A673 (cell line): Measurements from ENCODE around the gene OCEL1. TPM values are rescaled to one million over a fixed set of nuclear protein-coding genes. Genes with fewer than 3 reads are reported as not detected.
A peak's percentile ranks its signal among the peaks of the same experiment; 100 is the strongest.
"Not testable (repeated sequence)": the region's sequence is repeated elsewhere in the genome, so short reads cannot be mapped to it uniquely, and the experiment has no call there.

ENCODE experiments used
- BruUV-seq: library from RNA; stranded (reverse); fragments of 400-500 nt; replicated peaks from 2 replicates; lab custom pipeline; 2021; lab: Mats Ljungman, UMichigan
- CTCF ChIA-PET: fragments of 300-600 bp; sonication (Branson Sonifier 250); formaldehyde crosslinking; loops from one replicate; lab custom pipeline; 2022; ENCODE audit warnings: antibody characterized with exemption; lab: Charles Lee
- POLR2A ChIA-PET: fragments of 300-600 bp; sonication (Branson Sonifier 250); formaldehyde crosslinking; loops from one replicate; lab custom pipeline; 2022; ENCODE audit warnings: antibody characterized with exemption; ENCODE audit not compliant: low non-redundant PET; lab: Charles Lee
- DNase-seq: peaks from one replicate; pipeline ENCODE4 v3.0.0-alpha.2; 2015; ENCODE audit warnings: low spot score
- H3K27ac ChIP-seq: fragments of 200-600 bp; sonication (generic); 2 replicates; pipeline ENCODE4 v1.5.1; 2016; ENCODE audit warnings: mixed run types, low read depth, mild to moderate bottlenecking, mixed read lengths, antibody characterized with exemption, low read length; ENCODE audit not compliant: poor library complexity, severe bottlenecking
- H3K27me3 ChIP-seq: fragments of 200-600 bp; sonication (generic); replicated peaks from 2 replicates; pipeline ENCODE4 v1.6.1; 2017; ENCODE audit warnings: mixed run types, low read depth, mild to moderate bottlenecking, mixed read lengths, antibody characterized with exemption, low read length; ENCODE audit not compliant: insufficient read depth, poor library complexity
- H3K36me3 ChIP-seq: fragments of 200-600 bp; sonication (generic); 2 replicates; pipeline ENCODE4 v1.6.1; 2016; ENCODE audit warnings: mixed run types, mild to moderate bottlenecking, mixed read lengths, antibody characterized with exemption, low read length; ENCODE audit not compliant: insufficient read depth, poor library complexity, severe bottlenecking
- H3K4me1 ChIP-seq: fragments of 200-600 bp; sonication (generic); 2 replicates; pipeline ENCODE4 v1.6.1; 2017; ENCODE audit warnings: mixed run types, mild to moderate bottlenecking, mixed read lengths, antibody characterized with exemption, low read length; ENCODE audit not compliant: insufficient read depth, poor library complexity, severe bottlenecking
- H3K4me3 ChIP-seq: fragments of 200-600 bp; sonication (generic); 2 replicates; pipeline ENCODE4 v1.5.1; 2016; ENCODE audit warnings: low read depth, mixed run types, mild to moderate bottlenecking, mixed read lengths, low read length; ENCODE audit not compliant: poor library complexity, severe bottlenecking
- H3K9me3 ChIP-seq: fragments of 200-600 bp; sonication (generic); 2 replicates; pipeline ENCODE4 v1.6.1; 2016; ENCODE audit warnings: mixed run types, low read depth, mild to moderate bottlenecking, mixed read lengths, antibody characterized with exemption, low read length; ENCODE audit not compliant: poor library complexity, severe bottlenecking
- EZH2 ChIP-seq: fragments of 200-600 bp; sonication (generic); IDR thresholded peaks from 2 replicates; pipeline ENCODE4 v1.6.1; 2017; ENCODE audit warnings: borderline replicate concordance, low read depth, mild to moderate bottlenecking, mixed read lengths, antibody characterized with exemption, low read length; ENCODE audit not compliant: poor library complexity, severe bottlenecking
- intact Hi-C: fragments of 100-400 bp; cut with micrococcal nuclease; formaldehyde crosslinking; loops from one replicate; pipeline ENCODE4 v1.10.0; 2022; ENCODE audit not compliant: unreplicated experiment
- total RNA-seq: library from RNA; stranded (reverse); gene quantifications from 2 replicates; pipeline ENCODE4 v1.2.3, GENCODE V29; 2021
- TF ChIP-seq, protein P1 (sequence below): fragments of 300-800, 200-600 bp; sonication (generic); conservative IDR thresholded peaks from 2 replicates; pipeline ENCODE4 v1.5.1; 2017; ENCODE audit warnings: low read depth, mild to moderate bottlenecking, antibody characterized with exemption, low read length, moderate library complexity, mixed read lengths

The OCEL1 gene
- total RNA-seq, 1 experiment from 2014 or later, result 8.2 TPM

DNA sequence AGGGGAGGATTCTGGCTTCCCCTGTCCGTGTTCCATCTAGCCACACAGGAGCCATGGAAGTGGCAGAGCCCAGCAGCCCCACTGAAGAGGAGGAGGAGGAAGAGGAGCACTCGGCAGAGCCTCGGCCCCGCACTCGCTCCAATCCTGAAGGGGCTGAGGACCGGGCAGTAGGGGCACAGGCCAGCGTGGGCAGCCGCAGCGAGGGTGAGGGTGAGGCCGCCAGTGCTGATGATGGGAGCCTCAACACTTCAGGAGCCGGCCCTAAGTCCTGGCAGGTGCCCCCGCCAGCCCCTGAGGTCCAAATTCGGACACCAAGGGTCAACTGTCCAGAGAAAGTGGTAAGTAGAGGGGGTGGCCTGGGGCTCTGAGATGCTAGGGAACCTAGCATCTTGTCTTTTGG, 42.7 kb downstream of the OCEL1 start:
- BruUV-seq, result no TSS peak
- ChIA-PET POLR2A (no interaction called here), CTCF (interaction anchor here (0.9 kb wide), 1 partner anchor 12 kb away, joined by 3 read pairs; no protein-coding TSS in a partner anchor)

DNA sequence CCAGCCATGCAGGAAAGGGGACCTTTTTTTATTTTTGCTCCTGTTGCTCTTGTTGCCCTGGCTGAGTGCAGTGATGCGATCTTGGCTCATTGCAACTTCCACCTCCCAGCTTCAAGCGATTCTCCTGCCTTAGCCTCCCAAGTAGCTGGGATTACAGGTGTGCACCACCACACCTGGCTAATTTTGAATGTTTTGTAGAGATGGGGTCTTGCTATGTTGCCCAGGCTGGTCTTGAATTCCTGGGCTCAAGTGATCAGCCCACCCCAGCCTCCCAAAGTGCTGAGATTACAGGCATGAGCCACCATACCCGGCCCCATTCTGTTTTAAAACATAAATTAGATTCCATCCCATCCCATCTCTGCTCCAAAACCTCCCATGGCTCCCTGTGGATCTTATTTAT, 48.9 kb downstream of the OCEL1 start:
- H3K36me3 ChIP-seq, result peaks cover 32% of the 10 kb centered on the region
- intact Hi-C loops, H3K4me3 ChIP-seq, DNase-seq, H3K27me3 ChIP-seq, CTCF ChIA-PET, H3K4me1 ChIP-seq, H3K9me3 ChIP-seq, BruUV-seq, H3K27ac ChIP-seq: not testable (repeated sequence)
- POLR2A ChIA-PET, result interaction anchor here (0.7 kb wide), 1 partner anchor 20 kb away, joined by 5 read pairs; no protein-coding TSS in a partner anchor

More for the DNA sequence above, 42.7 kb downstream of the OCEL1 start:
- peaks cover 18% of the 10 kb centered on the region for H3K36me3 ChIP-seq
- no peak overlapping the region for H3K27ac ChIP-seq
- TF ChIP-seq, protein P1, sequence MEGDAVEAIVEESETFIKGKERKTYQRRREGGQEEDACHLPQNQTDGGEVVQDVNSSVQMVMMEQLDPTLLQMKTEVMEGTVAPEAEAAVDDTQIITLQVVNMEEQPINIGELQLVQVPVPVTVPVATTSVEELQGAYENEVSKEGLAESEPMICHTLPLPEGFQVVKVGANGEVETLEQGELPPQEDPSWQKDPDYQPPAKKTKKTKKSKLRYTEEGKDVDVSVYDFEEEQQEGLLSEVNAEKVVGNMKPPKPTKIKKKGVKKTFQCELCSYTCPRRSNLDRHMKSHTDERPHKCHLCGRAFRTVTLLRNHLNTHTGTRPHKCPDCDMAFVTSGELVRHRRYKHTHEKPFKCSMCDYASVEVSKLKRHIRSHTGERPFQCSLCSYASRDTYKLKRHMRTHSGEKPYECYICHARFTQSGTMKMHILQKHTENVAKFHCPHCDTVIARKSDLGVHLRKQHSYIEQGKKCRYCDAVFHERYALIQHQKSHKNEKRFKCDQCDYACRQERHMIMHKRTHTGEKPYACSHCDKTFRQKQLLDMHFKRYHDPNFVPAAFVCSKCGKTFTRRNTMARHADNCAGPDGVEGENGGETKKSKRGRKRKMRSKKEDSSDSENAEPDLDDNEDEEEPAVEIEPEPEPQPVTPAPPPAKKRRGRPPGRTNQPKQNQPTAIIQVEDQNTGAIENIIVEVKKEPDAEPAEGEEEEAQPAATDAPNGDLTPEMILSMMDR, result no peak
- no peak for TF ChIP-seq EZH2
- intact Hi-C loops, result no loop called here
- no peaks in the 10 kb centered on the region for H3K9me3 ChIP-seq
- H3K4me3 ChIP-seq, result peak overlapping the region; percentile 85
- no peaks in the 10 kb centered on the region for H3K27me3 ChIP-seq
- peaks cover 6% of the 10 kb centered on the region for H3K4me1 ChIP-seq
- no peak for DNase-seq

DNA sequence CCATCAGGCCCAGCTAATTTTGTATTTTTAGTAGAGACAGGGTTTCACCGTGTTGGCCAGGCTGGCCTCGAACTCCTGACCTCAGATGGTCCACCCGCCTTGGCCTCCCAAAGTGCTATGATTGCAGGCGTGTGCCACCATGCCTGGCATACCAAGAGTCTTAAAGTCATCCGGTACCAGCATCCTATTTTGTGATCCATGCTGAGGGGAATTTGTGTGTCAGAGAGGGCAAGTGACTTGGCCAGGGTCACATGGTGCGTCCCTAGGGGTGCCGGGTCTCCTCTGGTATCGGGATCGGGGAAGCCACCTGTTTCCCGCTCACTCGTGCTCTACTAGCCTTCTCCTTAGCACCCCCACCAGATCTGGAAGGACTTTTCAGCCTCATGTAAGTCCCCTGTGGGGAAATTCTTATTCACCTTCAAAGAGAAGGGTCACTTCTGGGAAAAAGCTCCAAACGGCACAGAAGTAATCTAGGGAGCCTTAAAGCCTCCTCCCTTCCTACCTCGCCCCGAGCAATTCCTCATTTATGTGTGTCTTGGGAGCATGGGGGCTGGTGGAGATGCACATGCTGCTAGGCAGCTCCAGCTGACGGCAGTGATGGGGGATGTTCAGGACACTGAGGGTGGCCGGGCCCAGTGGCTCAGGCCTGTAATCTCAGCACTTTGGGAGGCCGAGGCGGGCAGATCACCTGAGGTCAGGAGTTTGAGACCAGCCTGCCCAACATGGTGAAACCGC, 49.6 kb downstream of the OCEL1 start:
- Histone ChIP-seq H3K4me3 (no peak overlapping the region), H3K36me3 (peaks cover 28% of the 10 kb centered on the region), H3K27me3 (no peaks in the 10 kb centered on the region), H3K27ac (no peak overlapping the region), H3K9me3 (no peaks in the 10 kb centered on the region), H3K4me1 (no peaks in the 10 kb centered on the region)
- intact Hi-C loops, result no loop called here
- no TSS peak for BruUV-seq
- CTCF ChIA-PET, result no interaction called here
- POLR2A ChIA-PET, result interaction anchor here (0.7 kb wide), 1 partner anchor 21 kb away, joined by 5 read pairs; no protein-coding TSS in a partner anchor
- no peak for TF ChIP-seq EZH2
- TF ChIP-seq, protein P1, result no peak
- DNase-seq, result no peak

Other genes with a start within 250 kb of the OCEL1 start
- 0.82 and 1.0 TPM in 2 replicates for gene CPAMD8, start 199.4 kb upstream of the OCEL1 start, total RNA-seq
- 66.4 and 68.1 TPM in 2 replicates for gene HAUS8, start 150.8 kb upstream of the OCEL1 start, total RNA-seq
- gene MYO9B, start 150.4 kb upstream of the OCEL1 start, total RNA-seq, result 85.2 and 85.4 TPM in 2 replicates
- gene USE1, start 10.9 kb upstream of the OCEL1 start, total RNA-seq, result 32.1 and 33.2 TPM in 2 replicates
- gene NR2F6, start 19.7 kb downstream of the OCEL1 start, total RNA-seq, result 26.3 and 32.9 TPM in 2 replicates
- gene USHBP1, start 38.5 kb downstream of the OCEL1 start, total RNA-seq, result 0.61 TPM in 1 of 2 replicates, not detected in the other
- gene BABAM1, start 41.2 kb downstream of the OCEL1 start, total RNA-seq, result 136 and 147 TPM in 2 replicates
- 15.8 and 17.5 TPM in 2 replicates for gene ANKLE1, start 55.7 kb downstream of the OCEL1 start, total RNA-seq
- 11.0 and 16.8 TPM in 2 replicates for gene ABHD8, start 77.2 kb downstream of the OCEL1 start, total RNA-seq
- 91.8 and 93.1 TPM in 2 replicates for gene MRPL34, start 79.6 kb downstream of the OCEL1 start, total RNA-seq
- gene DDA1, start 83.3 kb downstream of the OCEL1 start, total RNA-seq, result 67.2 and 68.5 TPM in 2 replicates
- 18.6 and 22.1 TPM in 2 replicates for gene ANO8, start 108.6 kb downstream of the OCEL1 start, total RNA-seq
- 51.5 and 53.2 TPM in 2 replicates for gene GTPBP3, start 111.3 kb downstream of the OCEL1 start, total RNA-seq
- gene PLVAP, start 151.1 kb downstream of the OCEL1 start, total RNA-seq, result 0.24 TPM in 1 of 2 replicates, not detected in the other
- not detected in 2 replicates for gene CCDC194, start 168.0 kb downstream of the OCEL1 start, total RNA-seq
- gene BST2, start 179.4 kb downstream of the OCEL1 start, total RNA-seq, result 1.3 and 3.6 TPM in 2 replicates
- 39.5 and 56.9 TPM in 2 replicates for gene MVB12A, start 193.8 kb downstream of the OCEL1 start, total RNA-seq
- gene TMEM221, start 222.4 kb downstream of the OCEL1 start, total RNA-seq, result 0.31 TPM in 1 of 2 replicates, not detected in the other
- gene NXNL1, start 234.7 kb downstream of the OCEL1 start, total RNA-seq, result not detected in 2 replicates
- gene SLC27A1, start 244.3 kb downstream of the OCEL1 start, total RNA-seq, result 3.0 and 6.9 TPM in 2 replicates